GM21526 (cell line): ENCODE results near the gene NXN.
"Not testable (repeated sequence)": the region's sequence is repeated elsewhere in the genome, so short reads cannot be mapped to it uniquely, and the experiment has no call there.

Experiments
- ATAC-seq: cut with Tn5 transposase; IDR thresholded peaks from one replicate; pipeline ENCODE4 v1.9.1; 2021; ENCODE audit warnings: moderate library complexity; ENCODE audit not compliant: unreplicated experiment, low FRiP score

NXN gene

GRCh38 chr17:897970-898619 is 81.5 kb downstream of the NXN start:
- ATAC-seq, result no peak

DNA sequence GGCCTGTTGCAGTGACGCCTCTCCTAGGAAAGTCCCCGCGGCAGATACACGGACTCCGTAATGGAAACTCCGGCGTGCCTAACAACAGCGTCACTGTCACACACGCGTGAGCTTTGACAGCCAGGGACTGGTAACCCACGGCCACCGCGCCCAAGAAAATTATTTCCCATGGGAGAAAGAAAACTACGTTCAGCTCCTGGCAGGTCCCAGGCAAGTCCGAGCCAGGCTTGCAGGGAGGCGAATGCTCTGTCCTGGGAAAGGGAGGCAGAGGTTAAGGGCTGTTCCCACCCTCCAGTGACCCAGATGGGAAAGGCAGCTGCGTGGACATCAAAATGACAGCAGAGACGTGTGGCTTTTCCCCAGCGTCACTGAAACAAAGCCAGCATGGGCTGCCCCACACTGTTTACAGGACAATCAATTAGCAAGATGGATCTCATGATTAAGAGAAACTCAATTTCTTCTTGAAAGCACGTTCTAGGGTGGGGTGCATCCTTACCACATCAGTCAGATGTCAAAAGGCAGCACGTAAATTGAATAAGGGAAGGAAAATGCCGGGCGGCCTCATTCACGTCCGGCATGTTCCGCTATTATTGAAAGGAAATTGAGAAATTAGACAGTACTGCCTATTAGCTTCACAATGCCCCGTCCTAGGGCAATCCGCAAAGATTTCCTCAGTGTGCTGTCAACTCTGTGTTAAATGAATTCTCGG is 82.5 kb downstream of the NXN start:
- no peak for ATAC-seq

DNA sequence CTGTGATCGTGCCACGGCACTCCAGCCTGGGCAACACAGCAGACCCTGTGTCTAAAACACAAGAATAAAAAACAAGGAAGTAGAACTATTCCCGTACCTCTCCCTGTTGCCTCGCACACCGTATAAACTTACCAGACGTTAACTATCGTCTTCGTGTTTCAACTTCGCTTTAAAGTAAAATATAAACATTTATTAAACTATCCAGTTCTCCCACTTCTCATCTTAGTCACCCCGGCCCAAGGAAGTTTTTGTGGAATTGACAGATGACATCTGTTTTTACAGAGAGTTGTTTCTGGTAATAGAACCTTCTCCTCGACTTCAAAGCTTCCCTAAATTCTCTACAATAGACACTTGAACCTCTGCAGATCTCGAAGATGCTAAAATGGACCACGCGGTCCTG is 83.1 kb downstream of the NXN start:
- no peak for ATAC-seq

DNA sequence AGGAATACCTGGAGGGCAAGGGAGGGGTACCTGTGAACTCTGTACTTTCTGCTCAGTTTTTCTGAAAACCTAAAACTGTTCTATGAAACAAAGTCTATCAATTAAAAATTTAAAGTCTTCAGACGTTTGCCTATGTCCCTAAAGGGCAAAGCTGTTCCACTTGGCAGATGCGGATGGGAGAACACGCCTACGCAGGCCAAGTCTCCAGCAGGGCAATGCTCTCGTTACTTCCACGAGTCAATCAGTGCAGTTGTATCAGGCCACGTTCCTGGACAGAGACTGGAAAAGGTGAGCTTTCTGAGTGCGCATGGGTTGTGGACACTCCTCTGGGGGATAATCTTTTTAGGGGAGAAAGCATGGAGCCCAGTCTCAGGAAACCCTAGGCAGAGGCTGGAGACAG is 86.6 kb downstream of the NXN start:
- no peak for ATAC-seq

- ATAC-seq, result no peak
Observed at GRCh38 chr17:888998-889441, 90.6 kb downstream of the NXN start.

- ATAC-seq, result no peak
Observed at GRCh38 chr17:887551-888209, 91.9 kb downstream of the NXN start.

DNA sequence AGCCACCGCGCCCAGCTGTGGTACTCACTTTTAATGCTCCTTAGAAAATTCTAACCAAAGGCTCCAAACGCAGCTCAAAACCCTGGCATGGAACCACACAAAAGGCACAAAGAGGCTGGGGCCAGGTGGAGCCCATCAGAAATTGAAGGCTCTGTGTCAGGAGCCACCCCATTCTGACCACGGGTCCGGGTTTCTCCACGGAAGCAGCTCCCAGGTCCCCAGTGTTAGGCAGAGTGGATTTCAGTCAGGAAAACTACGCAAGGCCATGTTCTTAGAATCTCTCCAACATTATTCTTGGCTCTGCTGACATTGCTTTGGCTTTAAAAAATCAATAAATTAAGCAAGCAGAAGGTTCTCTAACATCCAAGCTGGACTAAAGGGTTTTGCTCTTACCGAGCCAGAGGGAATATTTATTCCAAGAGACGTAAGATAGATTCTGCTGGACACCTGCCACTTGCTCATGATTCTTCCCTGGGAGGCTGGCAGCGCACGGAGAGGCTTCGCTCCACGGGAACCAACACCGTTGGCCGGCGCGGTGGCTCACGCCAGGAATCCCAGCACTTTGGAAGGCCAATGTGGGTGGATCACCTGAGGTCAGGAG is 93.5 kb downstream of the NXN start:
- no peak for ATAC-seq

- no peak for ATAC-seq
Observed at GRCh38 chr17:883586-883962, 96.0 kb downstream of the NXN start.

DNA sequence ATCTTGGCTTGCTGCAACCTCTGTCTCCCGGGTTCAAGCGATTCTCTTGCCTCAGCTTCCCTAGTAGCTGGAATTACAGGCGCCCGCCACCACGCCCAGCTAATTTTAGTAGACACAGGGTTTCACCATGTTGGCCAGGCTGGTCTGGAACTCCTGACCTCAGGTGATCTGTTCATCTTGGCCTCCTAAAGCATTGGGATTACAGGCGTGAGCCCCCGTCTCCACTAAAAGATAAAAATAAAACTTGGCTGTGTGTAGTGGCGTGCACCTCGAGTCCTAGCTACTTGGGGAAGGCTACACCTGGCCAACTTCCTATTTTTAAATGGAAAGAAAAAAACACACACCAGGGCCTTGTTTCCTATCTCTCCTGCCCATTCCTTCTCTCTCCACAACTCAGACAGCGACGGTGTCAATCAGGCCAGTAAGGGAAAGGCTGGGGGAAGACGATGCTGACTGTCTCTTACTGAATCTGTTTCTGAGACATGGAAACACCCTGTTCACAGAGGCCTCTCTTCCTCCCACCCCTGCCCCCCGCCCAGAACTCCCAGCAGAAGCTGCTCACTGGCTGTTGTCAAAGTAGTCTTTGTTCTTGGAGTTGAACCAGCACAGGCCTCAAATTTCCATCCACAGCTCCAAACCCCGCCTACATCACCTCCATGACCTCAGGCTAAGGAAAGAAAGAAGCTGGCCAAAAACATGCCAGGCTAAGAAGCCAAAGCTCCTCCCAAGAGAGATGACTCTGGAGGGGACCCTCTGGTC is 96.6 kb downstream of the NXN start:
- no peak for ATAC-seq

DNA sequence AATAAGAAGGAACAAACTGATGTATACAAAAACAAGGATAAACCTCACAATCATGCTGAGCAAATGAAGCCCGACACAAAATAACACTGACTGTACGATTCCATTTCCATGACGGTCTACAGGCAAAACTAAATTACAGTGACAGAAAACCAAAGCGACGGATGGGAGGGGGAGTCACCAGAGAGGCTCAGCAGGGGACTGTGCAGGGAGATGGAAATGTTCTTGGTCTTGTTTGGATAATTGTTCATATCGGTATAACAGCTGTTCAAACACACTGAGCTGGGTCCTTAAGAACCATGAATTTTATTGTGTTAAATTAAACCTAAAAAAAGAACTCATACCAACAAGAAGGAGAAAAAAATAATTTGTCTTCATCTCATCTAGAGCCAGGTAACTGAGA is 97.8 kb downstream of the NXN start:
- ATAC-seq, result no peak

- ATAC-seq, result no peak
Observed at GRCh38 chr17:880443-881269, 98.9 kb downstream of the NXN start.

GRCh38 chr17:879546-880442 is 99.8 kb downstream of the NXN start:
- ATAC-seq, result no peak

DNA sequence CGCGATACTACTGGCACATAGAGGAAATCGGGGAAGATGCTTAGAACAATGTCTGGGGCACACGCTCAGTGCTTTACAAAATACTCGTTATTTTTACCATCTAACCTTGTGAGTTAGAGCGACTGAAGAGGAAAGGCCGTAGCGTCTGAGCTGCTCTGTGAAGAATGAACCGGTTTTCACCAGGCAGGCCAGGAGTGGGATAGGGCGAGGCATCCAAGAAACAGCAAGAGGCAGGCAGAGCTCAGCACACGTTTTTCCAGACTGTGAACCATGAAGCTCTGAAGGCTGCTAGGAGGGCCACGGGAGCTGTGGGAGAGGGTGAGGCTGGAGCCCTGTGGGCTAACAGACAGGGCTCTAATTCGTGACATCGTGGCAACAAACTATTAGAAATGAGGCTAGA is 101.9 kb downstream of the NXN start:
- ATAC-seq, result no peak

DNA sequence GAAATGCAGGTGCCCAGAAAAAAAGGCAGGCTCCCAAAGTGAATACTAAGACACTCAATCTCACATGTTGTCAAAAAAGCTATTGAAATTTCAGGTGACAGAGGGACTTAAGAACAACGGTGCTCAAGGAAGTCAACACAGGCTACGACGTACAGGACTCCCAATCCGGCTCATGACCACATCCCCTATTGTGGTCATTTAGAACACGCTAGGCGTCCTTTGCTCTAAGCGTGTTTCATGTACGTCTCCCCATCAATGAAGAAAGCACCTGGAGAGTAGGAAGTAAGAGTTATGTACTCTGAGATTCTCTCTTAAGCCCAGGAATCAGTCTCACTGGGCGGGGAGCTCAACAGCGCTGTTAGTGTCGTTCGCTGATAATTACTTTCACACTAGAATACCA is 103.3 kb downstream of the NXN start:
- ATAC-seq, result no peak

DNA sequence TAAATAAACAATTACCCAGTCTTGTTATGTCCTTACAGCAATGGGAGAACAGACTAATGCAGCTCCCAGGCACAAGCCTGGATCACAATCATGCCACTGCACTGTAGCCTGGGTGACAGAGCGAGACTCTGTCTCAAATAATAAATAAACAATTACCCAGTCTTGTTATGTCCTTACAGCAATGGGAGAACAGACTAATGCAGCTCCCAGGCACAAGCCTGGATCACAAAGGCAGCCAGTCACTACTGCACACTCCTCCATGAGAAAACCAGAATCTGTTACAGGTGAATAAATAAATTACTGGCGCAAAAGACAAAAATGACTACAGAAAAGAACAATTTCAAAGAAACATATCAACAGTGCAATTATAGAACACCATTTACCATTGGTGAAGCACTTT is 105.0 kb downstream of the NXN start:
- ATAC-seq, result not testable (repeated sequence)

DNA sequence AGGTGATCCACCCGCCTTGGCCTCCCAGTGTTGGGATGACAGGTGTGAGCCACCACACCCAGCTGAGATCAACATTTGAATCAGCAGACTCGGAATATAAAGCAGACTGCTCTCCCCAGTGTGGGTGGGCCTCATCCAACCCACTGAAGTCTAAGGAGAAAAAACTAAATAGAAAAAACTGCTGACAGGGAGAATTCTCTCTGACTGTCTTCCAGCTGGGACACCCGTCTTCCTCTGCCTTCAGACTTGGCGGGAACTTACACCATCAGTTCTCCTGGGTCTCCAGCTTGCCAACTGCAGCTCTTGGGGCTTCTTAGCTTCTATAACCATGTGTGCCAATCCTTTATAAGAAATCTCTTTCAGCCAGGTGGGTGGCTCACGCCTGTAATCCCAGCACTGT is 106.7 kb downstream of the NXN start:
- no peak for ATAC-seq

GRCh38 chr17:871751-872519 is 107.6 kb downstream of the NXN start:
- ATAC-seq, result no peak
